IMR-90 (cell line): Measurements from ENCODE around the gene TROAP. TPM values are rescaled to one million over a fixed set of nuclear protein-coding genes. Genes with fewer than 3 reads are reported as not detected.
A peak's percentile ranks its signal among the peaks of the same experiment; 100 is the strongest.

Experiments used
- ATAC-seq: fragments of 200-7000 bp; cut with Tn5 transposase; 2 replicates; pipeline ENCODE4 v1.9.1; 2020; ENCODE audit warnings: low read depth, mild to moderate bottlenecking, moderate library complexity
- BruUV-seq: library from RNA; stranded (reverse); fragments of 400-500 nt; replicated peaks from 2 replicates; lab custom pipeline; 2021; lab: Mats Ljungman, UMichigan
- CTCF ChIA-PET: fragments of 300-600 bp; formaldehyde crosslinking; extraction: SDS; loops from one replicate; lab custom pipeline; 2021; ENCODE audit warnings: antibody characterized with exemption; lab: Yijun Ruan, JAX
- POLR2A ChIA-PET: fragments of 300-600 bp; sonication (Branson Sonifier 250); formaldehyde crosslinking; loops from one replicate; lab custom pipeline; 2022; ENCODE audit warnings: antibody characterized with exemption; ENCODE audit not compliant: unreplicated experiment; lab: Charles Lee
- DNase-seq: peaks from one replicate; pipeline ENCODE4 v3.0.0; 2013
- H2AFZ ChIP-seq: replicated peaks from 2 replicates; pipeline ENCODE3; 2013; ENCODE audit warnings: low read length, mild to moderate bottlenecking; ENCODE audit not compliant: poor library complexity
- H2AK5ac ChIP-seq: 2 replicates; pipeline ENCODE4 v1.6.1; 2013; ENCODE audit warnings: low read depth, low read length, inconsistent platforms
- H2AK9ac ChIP-seq: replicated peaks from 2 replicates; pipeline ENCODE3; 2013; ENCODE audit warnings: mild to moderate bottlenecking, low read depth, low read length, moderate library complexity; ENCODE audit not compliant: poor library complexity
- H2BK120ac ChIP-seq: 2 replicates; pipeline ENCODE4 v1.6.1; 2013; ENCODE audit warnings: low read depth, low read length, inconsistent platforms
- H2BK15ac ChIP-seq: 3 replicates; pipeline ENCODE4 v1.6.1; 2013; ENCODE audit warnings: low read depth, low read length, inconsistent platforms
- H2BK20ac ChIP-seq: 2 replicates; pipeline ENCODE4 v1.6.1; 2013; ENCODE audit warnings: low read depth, mild to moderate bottlenecking, inconsistent platforms, low read length, moderate library complexity
- H2BK5ac ChIP-seq: 2 replicates; pipeline ENCODE4 v1.6.1; 2013; ENCODE audit warnings: mild to moderate bottlenecking, low read depth, low read length, inconsistent platforms; ENCODE audit not compliant: poor library complexity, severe bottlenecking
- H3K14ac ChIP-seq: replicated peaks from 2 replicates; pipeline ENCODE4 v1.6.1; 2013; ENCODE audit warnings: low read depth, low read length, inconsistent platforms
- H3K18ac ChIP-seq: 2 replicates; pipeline ENCODE4 v1.6.1; 2013; ENCODE audit warnings: low read depth, low read length, control low read depth
- H3K23ac ChIP-seq: 2 replicates; pipeline ENCODE4 v1.6.1; 2013; ENCODE audit warnings: low read depth, low read length, inconsistent platforms
- H3K27ac ChIP-seq: 2 replicates; pipeline ENCODE4 v1.5.1; 2013; ENCODE audit warnings: mild to moderate bottlenecking, control low read depth, low read length; ENCODE audit not compliant: insufficient read depth
- H3K27me3 ChIP-seq: 2 replicates; pipeline ENCODE4 v1.6.1; 2013; ENCODE audit warnings: low read length; ENCODE audit not compliant: control insufficient read depth, insufficient read depth
- H3K36me3 ChIP-seq: 2 replicates; pipeline ENCODE4 v1.6.1; 2013; ENCODE audit warnings: low read length, mixed read lengths; ENCODE audit not compliant: control insufficient read depth, insufficient read depth
- H3K4ac ChIP-seq: 2 replicates; pipeline ENCODE4 v1.6.1; 2013; ENCODE audit warnings: low read depth, low read length, inconsistent platforms
- H3K4me1 ChIP-seq: 2 replicates; pipeline ENCODE4 v1.6.1; 2013; ENCODE audit warnings: low read length, mixed read lengths; ENCODE audit not compliant: control insufficient read depth, insufficient read depth
- H3K4me2 ChIP-seq: 2 replicates; pipeline ENCODE4 v1.6.1; 2013; ENCODE audit warnings: low read depth, mild to moderate bottlenecking, control low read depth, low read length, moderate library complexity
- H3K4me3 ChIP-seq: 2 replicates; pipeline ENCODE4 v1.5.1; 2013; ENCODE audit warnings: low read depth, mild to moderate bottlenecking, control low read depth, low read length, moderate library complexity; ENCODE audit not compliant: insufficient read depth
- H3K56ac ChIP-seq: 2 replicates; pipeline ENCODE4 v1.6.1; 2013; ENCODE audit warnings: low read length, inconsistent platforms; ENCODE audit not compliant: insufficient read depth; ENCODE audit errors: extremely low read depth
- H3K79me1 ChIP-seq, 2 experiments: 2 replicates each; pipeline ENCODE4 v1.6.1; 2013; ENCODE audit warnings: low read length in 2 of 2, inconsistent platforms in 1 of 2, low read depth in 1 of 2
- H3K9ac ChIP-seq: 2 replicates; pipeline ENCODE4 v1.6.1; 2013; ENCODE audit warnings: low read depth, low read length, control low read depth
- H3K9me1 ChIP-seq: 2 replicates; pipeline ENCODE4 v1.6.1; 2013; ENCODE audit warnings: low read length, inconsistent platforms; ENCODE audit not compliant: insufficient read depth
- H3K9me3 ChIP-seq: 2 replicates; pipeline ENCODE4 v1.6.1; 2013; ENCODE audit warnings: low read length; ENCODE audit not compliant: control insufficient read depth, insufficient read depth
- H4K20me1 ChIP-seq: 2 replicates; pipeline ENCODE4 v1.6.1; 2013; ENCODE audit warnings: low read length, inconsistent platforms; ENCODE audit not compliant: insufficient read depth
- H4K5ac ChIP-seq: 2 replicates; pipeline ENCODE4 v1.6.1; 2013; ENCODE audit warnings: mild to moderate bottlenecking, low read depth, low read length, control low read depth
- H4K8ac ChIP-seq, 2 experiments: 2 replicates each; pipeline ENCODE4 v1.6.1; 2013; ENCODE audit warnings: low read depth in 2 of 2, low read length in 2 of 2, control low read depth in 1 of 2, inconsistent platforms in 1 of 2
- H4K91ac ChIP-seq: 2 replicates; pipeline ENCODE4 v1.6.1; 2013; ENCODE audit warnings: low read depth, low read length, inconsistent platforms; ENCODE audit not compliant: insufficient read depth
- BHLHE40 ChIP-seq: fragments of 150-350 bp; IDR thresholded peaks from 2 replicates; pipeline ENCODE4 v1.6.1; 2016; ENCODE audit warnings: mild to moderate bottlenecking, low read depth, low read length
- POLR2A ChIP-seq: IDR thresholded peaks from 2 replicates; pipeline ENCODE4 v1.6.1; 2012; ENCODE audit warnings: mild to moderate bottlenecking, low read depth, low read length
- SMC3 ChIP-seq: fragments of 150-350 bp; IDR thresholded peaks from 2 replicates; pipeline ENCODE4 v1.6.1; 2016; ENCODE audit warnings: low read depth, mild to moderate bottlenecking, antibody characterized with exemption, low read length, moderate library complexity
- WGBS, 2 experiments: methylation state at CpG; one replicate each; pipeline versions ENCODE4 v1.1.5 to v1.1.7; 2013; ENCODE audit warnings: missing lambda C conversion rate in 2 of 2; ENCODE audit not compliant: insufficient read length in 1 of 2; ENCODE audit errors: extremely low coverage in 2 of 2; 5-methylcytosine and 5-hydroxymethylcytosine counted together
- dilution Hi-C: fragments of 300-500 bp; cut with HindIII; formaldehyde crosslinking; loops from one replicate; pipeline ENCODE4 v1.14.3; 2018; ENCODE audit warnings: low sequenced_read_pairs; ENCODE audit not compliant: unreplicated experiment
- in situ Hi-C: fragments of 300-500 bp; cut with MboI; formaldehyde crosslinking; loops from 3 replicates; pipeline ENCODE4 v1.14.3; 2019; ENCODE audit warnings: low sequenced_read_pairs, inconsistent platforms, mixed read lengths
- intact Hi-C: fragments of 100-400 bp; cut with micrococcal nuclease; formaldehyde crosslinking; loops from 2 replicates; pipeline ENCODE4 v1.10.0; 2022
- polyA plus RNA-seq, 3 experiments: library from polyadenylated mRNA; depleted of rRNA; stranded (reverse); fragments of >200 nt; gene quantifications; 2 replicates each; pipeline ENCODE4 v1.2.3, GENCODE V29; 2012; ENCODE audit warnings: low replicate concordance in 1 of 3
- total RNA-seq: library from RNA; depleted of rRNA; stranded (reverse); fragments of >200 nt; gene quantifications from 2 replicates; pipeline ENCODE4 v1.2.3, GENCODE V29; 2012

TROAP gene
- total and polyA plus RNA-seq, 2 of the 4 experiments (the other 2 are of a cell fraction) = 21.5 to 29.3 TPM

DNA sequence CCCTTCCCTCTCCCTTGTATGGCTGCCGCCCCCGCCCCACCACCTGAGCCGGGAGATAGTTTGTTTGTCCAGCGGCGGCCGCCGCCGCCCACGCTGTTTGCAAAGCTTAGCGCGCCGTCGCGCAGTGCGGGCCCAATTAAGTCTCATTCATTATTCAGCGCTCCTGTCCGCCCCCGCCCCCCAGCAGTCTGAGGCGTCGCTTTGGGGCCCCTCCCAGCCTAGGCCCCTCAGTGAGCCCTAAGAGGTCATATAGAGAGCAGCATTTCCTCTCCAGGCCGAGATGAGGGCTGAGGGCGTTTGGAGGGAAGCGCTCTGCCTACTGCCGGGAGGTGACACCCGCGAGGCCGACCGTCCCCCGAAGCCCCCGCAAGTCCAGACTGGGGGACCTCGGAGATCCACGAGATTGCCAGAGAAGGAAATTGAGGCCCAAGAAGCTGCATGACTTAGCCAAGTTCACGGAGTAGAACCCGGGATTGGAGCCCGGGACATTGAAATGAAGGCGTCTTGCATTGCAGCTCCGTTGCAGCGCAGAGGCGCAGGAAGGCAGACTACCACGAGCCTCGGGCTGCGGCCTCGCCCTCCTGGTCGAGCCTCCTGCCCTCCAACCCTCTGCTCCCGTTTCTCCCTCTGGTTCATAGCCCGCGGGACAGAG, 23.7 kb downstream of the TROAP start, which contains the start of gene DNAJC22:
TSS of gene DNAJC22 (plus strand) at position 230 of the 652 bp plus-strand sequence. CDS start 1,985 bp downstream, outside the sequence.
- Histone ChIP-seq H3K79me1 (peaks cover 5 to 17% of the 10 kb centered on the region in 2 experiments; a peak in 2 of 4 replicates), H2AFZ (peak within 1 kb of the TSS; percentile 92), H3K9ac (no peak within 1 kb of the TSS), H3K9me3 (no peaks in the 10 kb centered on the region), H3K56ac (no peak within 1 kb of the TSS), H2BK20ac (0 out of 2 replicates have a peak within 1 kb of the TSS, but pooled peaks have one; percentile 43), H3K36me3 (no peaks in the 10 kb centered on the region), H3K18ac (no peak within 1 kb of the TSS), H2BK15ac (no peak within 1 kb of the TSS; the same call in 2 of the 3 replicates), H2AK9ac (peak within 1 kb of the TSS; percentile 71), H3K23ac (no peak within 1 kb of the TSS), H3K14ac (no peak within 1 kb of the TSS; the same call in 1 of the 2 replicates), H4K91ac (no peak within 1 kb of the TSS), H2BK120ac (no peak within 1 kb of the TSS), H2BK5ac (no peak within 1 kb of the TSS), H2AK5ac (peak within 1 kb of the TSS; percentile 36; the same call in 1 of the 2 replicates), H4K20me1 (0 out of 2 replicates have a peak, but pooled peaks cover 5% of the 10 kb centered on the region), H4K5ac (no peak within 1 kb of the TSS), H3K4me2 (peak within 1 kb of the TSS; percentile 87), H3K4ac (peak within 1 kb of the TSS; percentile 75), H3K4me1 (peaks cover 20% of the 10 kb centered on the region), H3K4me3 (peak within 1 kb of the TSS; percentile 2; the same call in 1 of the 2 replicates), H3K9me1 (peaks cover 8% of the 10 kb centered on the region; the same call in 1 of the 2 replicates), H3K27ac (no peak within 1 kb of the TSS), H4K8ac (no peak within 1 kb of the TSS; a peak in 2 of 4 replicates), H3K27me3 (peaks cover 50% of the 10 kb centered on the region)
- BruUV-seq = no TSS peak
- CTCF ChIA-PET = interaction anchor here (0.7 to 2.7 kb wide), 10 partner anchors 8 to 365 kb away, joined by 3 to 19 read pairs (median 6); partner anchors contain the start of genes C1QL4, SPATS2 and TROAP
- TF ChIP-seq BHLHE40 (no peak), SMC3 (no peak), POLR2A (no peak)
- in situ Hi-C loops (no loop called here), dilution Hi-C loops (no loop called here), intact Hi-C loops (no loop called here)
- ATAC-seq (no peak), DNase-seq (no peak)
- WGBS, 2 experiments = 3% methylated on average over 22 of the region's 47 CpGs; no CpG with 5 or more reads in 1 of the 2 experiments
- POLR2A ChIA-PET = no interaction called here
